NCI-H2081 treated with DMSO at 0.1 percent for 48 hours (cell line): ENCODE results near the gene GRID1.

Experiments
- DNase-seq: peaks from one replicate; lab custom pipeline; 2025; lab: John Stamatoyannopoulos, UW

GRID1 gene

DNA sequence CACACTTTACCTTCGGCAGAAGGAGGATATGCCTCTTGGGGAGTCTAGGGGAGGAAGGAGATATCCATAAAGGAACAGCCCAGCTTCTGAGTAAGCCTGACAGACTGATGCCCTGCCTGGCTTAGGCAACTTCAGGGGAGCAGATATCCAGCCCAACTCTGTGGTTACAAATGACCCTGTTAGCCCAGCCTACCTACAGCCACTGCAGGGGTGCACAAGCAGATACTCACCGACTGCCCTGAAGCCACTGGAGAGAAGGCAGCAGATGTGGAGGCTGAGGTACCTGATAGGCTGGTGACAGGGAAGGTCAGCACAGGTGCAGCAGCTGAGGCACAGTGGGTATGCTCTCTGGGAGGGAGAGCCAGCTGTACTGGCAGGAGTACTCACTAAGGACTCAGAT lies 770.2 kb downstream of the GRID1 start:
- no peak for DNase-seq

GRCh38 chr10:85594239-85594638 lies 772.4 kb downstream of the GRID1 start:
- no peak for DNase-seq

DNA sequence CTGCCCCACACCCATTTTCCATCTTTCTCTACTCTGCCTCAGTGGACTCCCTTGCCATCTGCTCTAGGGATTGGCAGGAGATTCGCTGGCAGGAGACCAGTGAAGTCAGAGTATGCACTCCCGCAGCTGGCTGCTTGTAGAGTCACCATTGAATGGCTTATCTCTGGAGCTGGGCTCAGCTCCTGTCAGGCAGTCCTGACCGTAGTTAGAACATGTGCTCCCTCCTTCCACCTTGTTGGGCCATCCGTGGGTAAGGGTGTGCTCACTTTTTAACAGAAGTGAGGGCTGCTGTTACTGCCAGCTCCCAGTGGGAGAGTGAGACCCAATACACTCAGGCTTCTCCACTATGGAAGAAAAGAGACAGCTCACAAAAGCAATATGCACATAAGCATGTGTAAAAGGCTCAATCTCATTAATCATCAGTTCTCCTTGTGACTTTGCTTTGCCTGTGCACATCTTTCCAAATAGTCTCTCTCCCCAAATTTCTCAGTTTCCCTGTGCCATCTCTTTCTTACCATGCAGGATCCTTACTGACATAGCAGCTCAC lies 773.3 kb downstream of the GRID1 start:
- DNase-seq = no peak

GRCh38 chr10:85581371-85581770 lies 785.2 kb downstream of the GRID1 start:
- no peak for DNase-seq

DNA sequence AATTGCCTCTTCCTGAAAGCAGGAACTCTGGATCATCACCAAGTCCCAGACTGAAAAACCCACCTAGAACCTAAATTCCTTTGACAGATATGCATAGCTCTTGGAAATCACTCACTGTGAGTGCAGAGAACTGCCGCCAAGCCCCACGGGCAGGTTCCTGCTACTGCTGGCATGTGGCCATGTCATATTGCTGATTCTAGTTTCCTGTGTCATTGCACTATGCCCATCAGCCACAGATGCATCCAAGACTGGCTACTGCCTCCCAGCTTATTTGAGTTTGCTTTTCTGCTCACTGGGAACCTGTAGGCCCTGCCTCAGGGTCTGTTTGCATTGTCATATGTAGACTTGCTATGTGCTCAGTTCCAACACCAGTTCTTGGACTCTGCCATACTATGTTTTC lies 786.0 kb downstream of the GRID1 start:
- DNase-seq = no peak

- no peak for DNase-seq
These were observed 787.7 kb downstream of the GRID1 start for GRCh38 chr10:85578860-85579259.

DNA sequence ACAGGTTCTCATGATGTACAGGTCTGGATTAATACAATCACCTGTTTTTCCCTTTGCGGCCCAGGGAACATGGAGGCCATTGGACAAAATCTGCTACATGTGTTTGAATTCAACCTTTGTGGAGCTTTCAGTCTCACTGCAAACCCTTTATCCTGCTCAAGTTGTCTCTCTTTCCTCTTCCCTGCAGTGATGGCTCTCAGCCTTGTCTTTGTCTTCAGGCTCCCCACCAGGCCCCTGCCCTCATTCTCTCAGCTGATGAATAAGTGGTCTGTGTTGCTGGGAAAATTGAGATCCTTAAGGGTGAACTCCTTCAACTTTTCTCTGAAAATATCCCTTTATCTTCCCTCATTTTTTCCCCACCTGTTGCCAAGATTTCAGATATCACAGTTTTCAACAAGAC lies 791.2 kb downstream of the GRID1 start:
- DNase-seq = no peak

DNA sequence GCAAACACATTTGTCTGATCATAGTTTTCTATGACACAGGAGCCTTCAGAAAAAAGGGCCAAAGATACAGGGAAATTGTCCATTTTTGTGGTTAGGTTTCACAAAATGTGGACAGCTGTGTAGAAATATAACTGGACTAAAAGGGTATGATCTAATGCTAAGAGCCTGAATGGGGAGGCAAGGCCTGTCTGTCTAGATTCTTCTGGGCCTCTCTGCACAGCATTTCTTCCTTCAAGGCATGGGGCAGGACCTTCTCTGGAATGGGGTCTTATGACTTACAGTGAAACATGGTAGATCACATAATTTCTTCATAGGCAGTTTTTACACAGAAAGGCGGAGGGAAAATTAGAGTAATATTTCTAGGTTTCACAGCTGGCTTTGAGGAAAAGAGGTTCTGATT lies 795.7 kb downstream of the GRID1 start:
- no peak for DNase-seq

DNA sequence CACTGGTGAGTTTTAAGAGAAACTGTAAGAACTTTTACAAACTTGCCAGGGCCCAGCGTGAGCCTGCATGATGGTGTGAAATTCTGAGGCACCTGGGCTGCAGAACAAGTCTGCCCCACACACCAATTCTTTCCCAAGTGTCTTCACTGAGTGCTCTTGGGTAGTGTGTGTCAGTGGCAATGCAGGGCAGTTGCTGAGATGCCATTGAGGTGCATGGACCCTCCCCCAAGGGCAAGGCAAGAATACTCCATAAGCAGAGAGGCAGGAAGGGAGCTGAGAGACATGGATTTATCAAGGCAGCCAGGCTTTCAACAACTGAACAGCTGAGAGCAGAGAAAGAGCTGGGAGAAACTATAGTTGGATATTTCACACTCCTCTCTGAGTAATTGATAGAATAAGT lies 801.2 kb downstream of the GRID1 start:
- no peak for DNase-seq

- no peak for DNase-seq
These were observed 808.1 kb downstream of the GRID1 start for GRCh38 chr10:85558533-85558932.

- DNase-seq = no peak
These were observed 808.9 kb downstream of the GRID1 start for GRCh38 chr10:85557706-85558105.

DNA sequence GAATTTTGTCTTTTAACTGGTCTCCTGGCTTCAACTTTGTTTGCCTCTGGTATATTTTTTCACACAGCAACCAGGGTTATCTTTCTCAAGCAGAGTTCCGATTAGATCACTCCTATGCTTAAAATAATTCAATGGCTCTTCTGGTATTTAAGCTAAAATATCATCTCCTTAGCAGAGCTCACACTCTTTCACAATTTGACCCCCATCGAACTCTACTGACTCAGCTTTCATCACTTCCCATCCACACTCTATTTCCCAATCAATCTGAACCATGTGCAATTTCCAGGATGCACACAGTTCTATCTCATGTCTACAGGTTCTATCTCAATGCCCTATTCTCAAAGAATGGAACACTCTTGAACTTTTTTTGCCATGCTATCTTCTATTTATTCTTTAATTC lies 809.5 kb downstream of the GRID1 start:
- DNase-seq = no peak
